HG03066 (cell line): ENCODE data around the gene PODXL2.
A peak's percentile ranks its signal among the peaks of the same experiment; 100 is the strongest.
"Not testable (repeated sequence)": the region's sequence is repeated elsewhere in the genome, so short reads cannot be mapped to it uniquely, and the experiment has no call there.

ENCODE experiments used
- ATAC-seq: cut with Tn5 transposase; IDR thresholded peaks from one replicate; pipeline ENCODE4 v1.9.1; 2021; ENCODE audit warnings: low read depth; ENCODE audit not compliant: unreplicated experiment

PODXL2 gene

GRCh38 chr3:127652246-127652995 lies 23.4 kb downstream of the PODXL2 start:
- no peak for ATAC-seq

DNA sequence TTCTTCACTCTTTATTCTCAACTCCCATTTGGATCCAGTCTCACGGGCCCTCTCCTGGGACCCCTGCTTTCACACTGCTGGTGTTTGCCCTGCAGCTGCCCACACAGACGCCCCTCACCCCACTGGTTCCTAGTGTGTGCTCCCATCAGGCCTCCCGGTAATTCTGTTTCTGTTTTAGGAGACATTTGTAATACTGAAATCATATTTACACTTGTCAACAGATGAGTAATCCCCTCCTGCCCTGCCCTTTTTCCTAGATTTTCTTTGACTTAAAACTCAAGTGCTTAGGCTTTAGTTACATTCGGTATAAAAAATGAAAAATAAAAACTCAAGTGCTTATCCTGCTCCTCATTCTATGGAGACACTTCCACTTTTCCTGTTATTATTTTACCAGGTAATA lies 25.4 kb downstream of the PODXL2 start:
- ATAC-seq: no peak

GRCh38 chr3:127654993-127655392 lies 26.0 kb downstream of the PODXL2 start:
- not testable (repeated sequence) for ATAC-seq

- ATAC-seq: no peak
These were observed 26.7 kb downstream of the PODXL2 start for GRCh38 chr3:127655641-127656040.

- ATAC-seq: no peak
These were observed 27.9 kb downstream of the PODXL2 start for GRCh38 chr3:127656906-127657305.

DNA sequence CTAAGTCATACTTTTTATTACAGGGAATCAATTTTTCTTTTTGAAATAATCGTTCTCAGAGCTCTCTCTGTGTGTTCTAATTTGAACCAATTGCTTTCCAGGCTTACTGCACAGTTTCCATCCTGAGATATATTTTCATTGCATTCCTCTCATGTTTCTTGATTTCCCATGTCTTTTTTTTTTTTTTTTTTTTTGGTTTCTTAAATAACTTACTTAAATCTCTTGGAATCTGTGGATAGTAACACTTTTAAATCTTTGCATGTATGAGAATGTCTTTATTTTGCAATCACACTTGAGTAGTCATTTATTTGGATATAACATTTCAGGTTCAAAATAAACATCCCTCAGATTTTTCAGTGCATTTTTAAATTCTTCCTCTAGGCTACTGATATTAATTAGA lies 29.2 kb downstream of the PODXL2 start:
- no peak for ATAC-seq

GRCh38 chr3:127660621-127661251 lies 31.8 kb downstream of the PODXL2 start:
- no peak for ATAC-seq

DNA sequence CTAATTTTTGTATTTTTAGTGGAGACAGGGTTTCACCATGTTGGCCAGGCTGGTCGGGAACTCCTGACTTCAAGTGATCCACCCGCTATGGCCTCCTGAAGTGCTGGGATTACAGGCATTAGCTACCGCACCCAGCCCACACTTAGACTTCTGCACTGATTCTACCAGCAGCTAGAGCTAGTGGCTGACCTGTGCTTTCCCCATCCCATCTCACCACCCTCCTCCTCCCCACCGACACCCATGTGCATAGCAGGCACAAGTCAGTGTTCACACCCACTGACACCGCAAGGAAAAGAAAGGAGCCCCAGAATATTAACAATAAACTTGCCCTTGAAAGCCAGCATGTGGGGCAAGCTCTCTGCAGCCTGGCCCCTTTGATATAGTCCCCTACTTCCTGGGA lies 32.6 kb downstream of the PODXL2 start:
- ATAC-seq: no peak

DNA sequence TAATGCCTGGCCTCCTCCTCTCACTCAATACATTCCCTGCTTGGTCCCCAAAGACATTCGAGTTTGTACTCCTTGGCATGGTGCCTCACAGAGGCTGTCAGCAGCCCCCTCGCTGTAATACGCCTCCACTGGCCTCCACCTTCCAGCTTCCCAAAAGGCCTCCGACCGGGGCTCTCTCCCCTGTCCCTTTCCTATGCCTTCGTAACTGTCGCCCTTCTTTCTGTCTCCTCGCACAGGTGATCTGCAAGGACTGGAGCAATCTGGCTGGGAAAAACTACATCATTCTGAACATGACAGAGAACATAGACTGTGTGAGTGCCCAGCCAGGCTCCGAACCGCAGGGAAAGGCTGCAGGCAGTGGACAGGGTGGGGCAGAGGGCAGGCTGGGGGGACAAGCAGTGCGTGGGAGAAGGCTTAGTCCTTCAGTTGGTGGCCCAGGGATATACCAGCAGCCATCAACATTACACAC lies 33.0 kb downstream of the PODXL2 start:
- no peak for ATAC-seq

- ATAC-seq: no peak
These were observed 34.2 kb downstream of the PODXL2 start for GRCh38 chr3:127663151-127663550.

DNA sequence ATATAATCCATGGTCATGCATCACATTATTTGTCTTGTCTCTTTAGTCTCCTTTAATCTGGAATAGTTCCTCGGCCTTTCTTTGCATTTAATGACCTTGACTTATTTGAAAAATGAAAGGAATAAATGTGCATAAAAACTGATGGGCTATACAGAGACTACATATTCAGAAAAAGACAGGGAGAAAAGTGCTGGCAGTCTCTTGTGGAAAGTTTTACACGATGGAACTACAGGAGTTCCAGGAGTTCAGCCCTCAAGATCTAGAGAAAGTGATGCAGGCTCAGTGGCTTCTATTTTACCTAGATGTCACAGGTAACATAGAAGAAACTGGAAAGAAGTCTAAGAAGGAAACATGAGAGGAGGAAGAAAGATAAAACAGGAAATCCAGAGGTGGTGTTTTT lies 36.2 kb downstream of the PODXL2 start:
- no peak for ATAC-seq

DNA sequence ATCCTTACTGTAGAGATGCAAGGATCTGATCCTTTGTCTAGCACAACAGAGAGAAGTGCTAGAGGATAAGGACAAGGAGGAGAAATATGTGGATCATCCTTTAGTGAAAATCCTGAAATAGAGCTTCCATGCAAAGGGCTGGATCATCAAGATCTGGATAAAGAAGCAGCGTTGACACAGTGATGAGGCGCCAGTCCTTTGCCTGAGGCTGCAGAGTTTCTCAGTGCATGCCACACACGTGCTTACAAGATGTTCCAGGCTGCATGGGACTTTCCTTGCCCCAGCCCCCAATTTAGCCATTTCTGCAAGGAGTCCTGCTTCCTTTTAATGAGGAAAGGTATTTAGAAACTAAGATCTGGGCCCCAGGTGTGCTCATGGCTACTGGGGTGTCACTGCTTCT lies 36.6 kb downstream of the PODXL2 start:
- ATAC-seq: no peak

DNA sequence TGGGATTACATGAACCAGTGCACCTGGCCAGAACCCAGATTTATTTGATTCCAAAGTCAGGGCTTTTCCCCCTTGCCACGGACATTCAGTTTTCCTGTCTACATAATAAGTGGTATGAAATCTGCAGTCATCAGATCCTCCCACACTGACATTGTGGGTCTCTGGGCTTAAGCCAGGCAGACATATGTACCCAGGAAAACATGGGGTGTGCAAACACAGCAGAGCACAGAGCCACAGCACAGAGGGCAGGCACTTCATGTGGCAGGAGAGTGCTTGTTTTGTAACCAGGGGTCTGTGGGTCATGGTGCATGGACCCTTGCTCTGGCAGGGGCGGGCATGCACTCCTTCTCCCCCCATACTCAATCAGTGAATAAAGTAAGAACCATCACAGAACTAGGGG lies 37.7 kb downstream of the PODXL2 start:
- no peak for ATAC-seq

DNA sequence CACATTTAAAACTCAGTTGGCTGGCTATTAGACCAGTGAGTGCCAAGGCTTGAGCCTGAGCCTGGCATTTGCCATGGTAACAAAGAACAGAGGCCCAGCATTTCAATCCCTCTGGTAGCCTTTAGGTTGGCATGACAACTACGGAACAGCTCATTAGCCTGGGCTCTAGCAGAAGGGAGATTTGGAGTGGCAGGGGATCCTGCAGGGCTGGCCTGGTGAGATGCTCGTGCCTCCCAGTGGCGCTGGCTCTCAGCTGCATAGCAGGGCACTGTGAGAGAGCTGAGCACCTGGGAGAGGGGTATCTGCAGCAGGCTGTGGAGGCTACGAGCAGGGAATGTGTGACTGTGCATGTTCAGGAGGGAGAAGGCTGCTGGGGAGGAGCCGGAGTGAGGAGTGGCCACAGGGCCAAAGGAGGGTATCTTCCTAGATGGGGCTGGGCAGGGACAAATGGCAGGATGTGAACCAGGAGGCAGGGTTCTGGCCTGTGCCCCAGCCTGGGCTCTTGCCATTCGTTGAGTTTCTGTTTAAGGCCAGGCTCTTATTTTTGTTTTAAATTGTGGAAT lies 38.2 kb downstream of the PODXL2 start:
- ATAC-seq: no peak

- no peak for ATAC-seq
These were observed 39.9 kb downstream of the PODXL2 start for GRCh38 chr3:127668906-127669305.

GRCh38 chr3:127669541-127670228 lies 40.7 kb downstream of the PODXL2 start:
- ATAC-seq: no peak

- ATAC-seq: no peak
These were observed 41.2 kb downstream of the PODXL2 start for GRCh38 chr3:127670229-127670559.

DNA sequence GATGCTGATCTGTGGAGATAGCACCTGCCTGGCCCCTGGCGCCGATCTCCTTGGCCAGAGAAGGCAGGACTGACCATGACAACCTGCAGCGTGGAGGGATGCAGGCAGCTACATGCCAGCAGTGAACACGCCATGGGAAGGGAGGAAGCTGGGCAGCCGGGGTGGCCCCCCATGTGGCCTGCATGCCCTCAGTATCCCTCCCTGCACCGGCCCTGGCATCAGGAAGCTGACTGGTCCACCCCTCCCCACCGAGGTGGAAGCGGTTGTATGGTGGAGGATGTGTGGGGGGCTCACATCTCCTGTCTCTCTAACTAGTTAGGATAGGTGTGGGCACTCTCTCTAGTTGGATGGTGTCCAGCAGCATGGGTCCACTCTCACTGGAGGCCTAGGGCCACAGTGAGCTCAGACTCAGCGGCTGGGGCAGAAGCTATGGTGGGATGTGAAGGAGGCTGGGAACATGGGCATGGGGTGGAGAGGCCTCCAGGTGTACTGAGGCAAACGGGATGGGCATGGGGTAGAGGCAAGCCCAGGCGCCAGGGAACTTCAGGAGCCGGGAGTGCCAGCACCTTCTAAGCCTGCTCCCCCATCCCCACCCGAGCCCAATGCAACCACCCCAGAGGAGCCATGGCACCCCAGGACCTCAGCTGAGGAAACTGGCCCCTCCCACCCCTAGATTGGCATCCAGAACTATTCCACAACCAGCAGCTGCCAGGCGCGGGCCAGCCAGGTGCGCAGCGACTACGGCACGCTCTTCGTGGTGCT lies 42.0 kb downstream of the PODXL2 start:
- no peak for ATAC-seq

DNA sequence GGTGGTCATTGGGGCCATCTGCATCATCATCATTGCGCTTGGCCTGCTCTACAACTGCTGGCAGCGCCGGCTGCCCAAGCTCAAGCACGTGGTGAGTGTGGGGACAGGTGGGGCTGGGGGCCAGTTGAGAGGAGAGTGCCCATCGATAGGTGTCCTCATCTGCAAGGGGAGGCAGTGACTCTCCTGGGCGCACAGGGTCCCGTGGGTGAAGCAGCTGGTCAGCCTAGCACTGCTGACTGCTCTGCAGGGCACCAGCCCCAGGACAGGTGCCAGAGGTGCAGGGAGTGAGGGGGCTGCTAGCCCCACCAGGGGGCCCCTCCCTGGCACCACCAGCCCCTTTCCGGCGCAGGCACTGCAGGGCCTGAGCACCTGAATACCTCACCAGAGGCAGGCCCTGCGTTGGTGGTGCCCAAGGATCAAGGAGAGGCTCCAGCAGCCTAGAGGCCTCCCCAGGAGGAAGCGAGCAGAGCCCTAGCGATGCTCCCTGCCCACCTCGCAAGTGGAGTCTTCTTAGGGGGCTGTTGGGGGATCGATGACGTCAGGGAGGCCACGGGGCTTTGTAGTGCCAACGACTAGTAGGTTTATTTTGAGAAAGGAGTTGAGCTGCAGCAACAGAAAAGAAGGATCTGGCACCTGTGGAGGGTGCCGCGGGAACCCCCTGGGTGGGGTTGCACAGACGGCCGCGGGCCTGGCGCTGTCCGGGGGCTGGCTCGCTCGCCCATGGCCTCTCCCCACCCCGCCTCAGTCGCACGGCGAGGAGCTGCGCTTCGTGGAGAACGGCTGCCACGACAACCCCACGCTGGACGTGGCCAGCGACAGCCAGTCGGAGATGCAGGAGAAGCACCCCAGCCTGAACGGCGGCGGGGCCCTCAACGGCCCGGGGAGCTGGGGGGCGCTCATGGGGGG lies 42.8 kb downstream of the PODXL2 start:
- peak; percentile 16 for ATAC-seq
